NCI-H2029 (cell line): ENCODE results near the gene IZUMO2.
A peak's percentile ranks its signal among the peaks of the same experiment; 100 is the strongest.
"Not testable (repeated sequence)": the region's sequence is repeated elsewhere in the genome, so short reads cannot be mapped to it uniquely, and the experiment has no call there.

ENCODE experiments used
- DNase-seq: peaks from one replicate; lab custom pipeline; 2025; lab: John Stamatoyannopoulos, UW

Gene IZUMO2

DNA sequence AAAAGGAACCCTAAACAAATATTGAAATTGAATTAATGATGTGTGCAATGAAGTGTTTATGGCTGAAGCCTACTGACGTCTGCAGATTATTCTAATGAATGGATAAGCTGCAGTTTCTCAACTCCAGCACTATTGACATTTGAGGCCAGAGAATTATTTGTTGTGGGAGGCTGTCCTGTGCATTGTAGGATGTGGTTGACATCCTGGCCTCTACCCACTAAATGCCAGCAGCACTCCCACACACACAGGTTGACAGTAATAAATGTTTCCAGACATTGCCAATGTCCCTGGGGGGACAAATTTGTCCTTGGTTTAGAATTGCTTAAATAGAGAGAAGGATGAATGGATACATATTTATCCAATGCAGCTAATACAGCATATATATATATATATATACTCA is 21.1 kb upstream of the IZUMO2 start:
- DNase-seq, result peak; percentile 26

- DNase-seq, result no peak
Observed at GRCh38 chr19:50181121-50181520, 18.0 kb upstream of the IZUMO2 start.

- DNase-seq, result no peak
Observed at GRCh38 chr19:50178859-50179537, 15.9 kb upstream of the IZUMO2 start.

DNA sequence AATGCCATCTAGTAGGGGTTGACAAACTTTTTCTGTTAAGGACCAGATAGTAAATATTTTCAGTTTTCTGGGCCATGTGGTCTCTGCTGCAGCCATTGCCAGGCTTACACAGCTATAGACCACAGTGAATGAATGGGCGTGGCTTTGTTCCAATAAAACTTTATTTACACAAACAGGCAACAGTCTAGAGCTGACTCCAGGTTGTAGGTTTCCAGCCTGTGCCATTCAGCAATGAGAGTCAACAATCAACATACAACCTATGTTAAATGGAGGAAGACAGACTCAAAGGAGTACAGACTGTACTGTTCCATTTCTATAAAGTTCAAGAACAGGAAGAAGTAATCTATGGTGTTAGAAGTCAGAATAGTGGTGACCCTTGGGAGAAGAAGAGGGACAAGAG is 15.2 kb upstream of the IZUMO2 start:
- DNase-seq, result no peak

DNA sequence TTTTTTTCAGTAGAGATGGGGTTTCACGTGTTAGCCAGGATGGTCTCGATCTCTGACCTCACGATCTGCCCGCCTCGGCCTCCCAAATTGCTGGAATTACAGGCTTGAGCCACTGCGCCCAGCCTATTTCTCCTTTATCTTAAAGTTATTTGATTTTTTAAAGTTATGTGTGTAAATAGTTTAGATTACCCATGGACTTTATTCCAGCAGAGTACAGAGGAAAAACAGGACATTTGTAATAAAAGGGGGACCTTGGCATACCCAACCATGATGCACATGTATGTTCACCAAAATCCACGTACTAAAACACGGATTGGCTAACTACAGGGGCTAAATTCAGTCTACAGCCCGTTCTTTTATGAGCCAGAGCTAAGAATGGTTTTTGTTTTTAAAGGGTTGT is 13.7 kb upstream of the IZUMO2 start:
- no peak for DNase-seq

- DNase-seq, result no peak
Observed at GRCh38 chr19:50175924-50176323, 12.8 kb upstream of the IZUMO2 start.

GRCh38 chr19:50174100-50174793 is 11.2 kb upstream of the IZUMO2 start:
- DNase-seq, result no peak

- DNase-seq, result no peak
Observed at GRCh38 chr19:50173127-50173526, 10.0 kb upstream of the IZUMO2 start.

DNA sequence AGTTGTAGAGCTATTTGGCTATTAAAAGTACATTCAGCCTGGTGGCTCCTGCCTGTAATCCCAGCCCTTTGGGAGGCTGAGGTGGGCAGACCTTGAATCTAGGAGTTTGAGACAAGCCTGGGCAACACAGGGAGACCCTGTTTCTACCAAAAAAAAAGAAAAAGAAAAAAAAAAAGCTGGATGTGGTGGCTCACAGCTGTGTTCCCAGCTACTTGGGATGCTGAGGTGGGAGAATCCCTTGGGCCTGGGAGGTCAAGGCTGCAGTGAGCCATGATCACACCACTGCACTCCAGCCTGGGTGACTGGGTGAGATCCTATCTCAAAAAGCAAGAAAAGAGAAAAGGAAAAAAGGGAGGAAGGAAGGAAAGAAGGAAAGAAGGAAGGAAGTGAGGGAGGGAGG is 9.6 kb upstream of the IZUMO2 start:
- DNase-seq, result no peak

DNA sequence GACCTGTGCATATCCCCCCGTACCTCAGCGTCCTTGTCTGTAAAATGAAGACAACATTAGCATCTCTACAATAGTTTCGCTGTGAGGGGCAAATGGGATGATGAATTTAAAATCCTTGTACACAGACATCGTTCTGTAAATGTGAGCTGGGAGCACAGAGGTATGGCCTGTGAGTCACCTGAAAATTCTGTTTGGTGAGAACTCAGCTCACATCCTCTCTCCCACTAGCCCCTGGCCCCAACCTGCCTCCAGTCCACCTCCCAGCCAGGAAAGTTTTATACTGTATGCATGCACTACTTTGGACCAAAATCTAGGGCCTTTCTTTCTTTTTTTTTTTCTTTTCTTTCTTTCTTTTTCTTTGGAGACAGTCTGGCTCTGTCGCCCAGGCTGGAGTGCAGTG is 8.7 kb upstream of the IZUMO2 start:
- no peak for DNase-seq

DNA sequence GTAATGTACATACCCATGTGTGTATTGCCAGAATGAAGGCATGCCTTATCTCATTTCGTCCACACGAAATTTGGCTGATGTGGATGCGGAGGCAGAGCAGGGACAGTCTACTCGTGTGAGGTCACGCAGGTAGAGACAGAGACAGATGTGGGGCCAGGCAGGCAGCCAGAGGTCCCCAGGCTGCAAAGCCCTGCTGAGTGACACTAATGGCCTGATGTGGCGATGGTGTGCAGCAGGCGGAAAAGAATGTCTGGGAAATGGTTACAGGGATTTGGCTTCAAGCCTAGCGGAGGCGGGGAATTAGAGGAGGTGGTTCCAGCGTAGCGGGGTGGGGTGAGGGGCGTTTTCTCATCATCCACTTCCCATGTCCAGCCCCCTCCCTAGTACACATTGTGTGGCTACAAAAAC is 4.2 kb upstream of the IZUMO2 start:
- DNase-seq, result peak; percentile 71

GRCh38 chr19:50159078-50159477 is 4.0 kb downstream of the IZUMO2 start:
- DNase-seq, result no peak

- no peak for DNase-seq
Observed at GRCh38 chr19:50158577-50158976, 4.5 kb downstream of the IZUMO2 start.

DNA sequence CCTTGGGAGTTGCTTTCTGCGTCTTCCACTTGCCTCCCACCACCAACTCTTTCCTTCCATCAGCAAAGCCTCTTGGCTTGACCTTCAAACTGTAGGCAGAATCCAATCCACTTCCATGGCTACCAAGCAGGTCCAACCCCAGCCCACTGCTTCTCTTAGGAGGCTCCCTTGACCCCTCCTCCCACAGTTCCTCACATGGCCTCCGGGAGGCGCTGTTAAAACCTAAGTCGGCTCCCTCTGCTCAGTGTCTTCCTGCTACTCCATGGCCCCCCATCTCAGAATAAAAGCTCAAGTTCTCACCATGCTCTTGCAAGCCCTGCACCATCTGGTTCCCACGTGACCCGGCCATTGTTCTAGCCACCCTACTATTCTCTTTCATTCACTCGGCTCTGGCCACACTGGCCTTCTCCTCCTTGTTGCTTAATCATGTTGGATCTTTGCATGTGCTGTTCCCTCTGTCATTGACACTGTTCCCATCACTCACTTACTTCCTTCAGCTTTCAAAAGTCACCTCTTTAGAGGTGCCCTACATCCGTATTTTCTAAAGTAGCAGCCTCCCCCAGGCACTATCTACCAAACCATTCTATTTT is 7.5 kb downstream of the IZUMO2 start:
- DNase-seq, result no peak

DNA sequence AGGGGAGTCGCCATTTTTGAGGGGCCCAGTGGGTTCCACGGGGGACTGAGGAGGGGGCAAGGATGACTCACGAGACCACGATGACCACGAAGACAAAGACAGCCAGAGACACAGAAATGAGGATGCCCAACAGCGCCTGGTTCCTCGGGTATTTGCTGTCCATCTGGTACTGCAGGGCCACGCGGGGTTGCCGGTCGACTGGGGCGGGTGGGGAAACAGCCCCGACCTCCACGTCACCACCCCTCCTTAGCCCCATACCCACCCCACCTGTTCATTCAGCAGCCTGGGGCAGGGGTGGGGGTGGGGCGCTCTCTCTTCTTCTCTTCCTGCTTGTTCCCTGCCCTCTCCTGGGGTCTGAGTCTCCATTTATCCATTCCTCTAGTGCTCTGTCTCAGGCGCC is 8.6 kb downstream of the IZUMO2 start:
- DNase-seq, result no peak

GRCh38 chr19:50152578-50152977 is 10.5 kb downstream of the IZUMO2 start:
- no peak for DNase-seq

- DNase-seq, result no peak
Observed at GRCh38 chr19:50148528-50148927, 14.6 kb downstream of the IZUMO2 start.

GRCh38 chr19:50147462-50148423 is 15.3 kb downstream of the IZUMO2 start:
- DNase-seq, result peak; percentile 75

DNA sequence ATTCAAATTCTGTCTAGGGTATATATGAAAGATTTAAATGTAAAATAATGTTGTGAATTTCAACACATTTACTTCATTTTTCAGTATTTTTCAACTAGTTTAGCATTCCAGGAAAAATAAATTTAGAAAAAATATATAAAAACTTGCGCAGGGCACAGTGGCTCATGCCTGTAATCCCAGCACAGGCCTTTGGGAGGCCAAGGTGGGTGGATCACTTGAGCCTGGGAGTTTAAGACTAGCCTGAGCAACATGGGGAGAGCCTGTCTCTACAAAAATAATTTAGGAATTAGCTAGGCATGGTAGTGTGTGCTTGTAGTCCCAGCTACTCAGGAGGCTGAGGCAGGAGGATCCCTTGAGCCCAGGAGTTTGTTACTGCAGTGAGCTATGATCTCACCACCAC is 21.2 kb downstream of the IZUMO2 start:
- DNase-seq, result not testable (repeated sequence)

- DNase-seq, result not testable (repeated sequence)
Observed at GRCh38 chr19:50140118-50140845, 22.8 kb downstream of the IZUMO2 start.

DNA sequence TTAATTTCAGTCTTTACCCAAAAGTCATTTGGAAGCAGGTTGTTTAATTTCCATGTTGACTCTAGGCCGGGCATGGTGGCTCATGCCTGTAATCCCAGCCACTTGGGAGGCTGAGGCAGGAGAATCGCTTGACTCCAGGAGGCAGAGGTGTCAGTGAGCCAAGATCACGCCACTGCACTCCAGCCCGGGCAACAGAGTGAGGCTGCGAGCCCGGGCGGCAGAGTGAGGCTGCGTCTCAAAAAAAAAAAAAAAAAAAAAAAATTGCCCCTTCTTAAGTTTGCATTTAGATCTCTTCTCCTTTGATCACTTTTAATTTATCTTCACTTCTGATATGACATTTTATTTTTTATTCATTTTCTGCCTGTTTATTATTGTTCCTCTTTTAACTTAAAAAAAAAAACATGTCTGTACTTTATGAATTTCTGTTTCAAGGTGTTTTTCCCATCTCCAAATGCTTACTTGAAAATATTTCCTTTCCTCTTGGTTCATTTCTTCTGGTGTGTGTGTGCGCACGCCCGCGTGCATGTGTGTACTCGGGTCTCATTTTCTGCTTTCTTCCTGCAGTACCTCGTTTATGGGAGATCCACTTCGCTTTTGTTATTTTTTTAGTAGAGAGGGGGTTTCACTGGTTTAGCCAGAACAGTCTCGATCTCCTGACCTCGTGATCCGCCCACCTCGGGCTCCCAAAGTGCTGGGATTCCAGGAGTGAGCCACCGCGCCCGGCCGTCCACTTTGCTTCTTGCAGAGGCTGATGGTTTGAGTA is 26.3 kb downstream of the IZUMO2 start:
- DNase-seq, result not testable (repeated sequence)
